GM18951 (cell line): ENCODE data around the gene KCTD11.

ENCODE experiments used
- POLR2A ChIP-seq: IDR thresholded peaks from 4 replicates; pipeline ENCODE4 v1.6.1; 2011; ENCODE audit warnings: mild to moderate bottlenecking; ENCODE audit not compliant: insufficient read length, insufficient read depth; ENCODE audit errors: extremely low read depth
- in situ Hi-C: fragments of 300-500 bp; cut with MboI; formaldehyde crosslinking; loops from one replicate; pipeline ENCODE4 v1.12.0; 2022; ENCODE audit warnings: low sequenced_read_pairs, mixed read lengths, inconsistent platforms; ENCODE audit not compliant: unreplicated experiment

The KCTD11 gene

DNA sequence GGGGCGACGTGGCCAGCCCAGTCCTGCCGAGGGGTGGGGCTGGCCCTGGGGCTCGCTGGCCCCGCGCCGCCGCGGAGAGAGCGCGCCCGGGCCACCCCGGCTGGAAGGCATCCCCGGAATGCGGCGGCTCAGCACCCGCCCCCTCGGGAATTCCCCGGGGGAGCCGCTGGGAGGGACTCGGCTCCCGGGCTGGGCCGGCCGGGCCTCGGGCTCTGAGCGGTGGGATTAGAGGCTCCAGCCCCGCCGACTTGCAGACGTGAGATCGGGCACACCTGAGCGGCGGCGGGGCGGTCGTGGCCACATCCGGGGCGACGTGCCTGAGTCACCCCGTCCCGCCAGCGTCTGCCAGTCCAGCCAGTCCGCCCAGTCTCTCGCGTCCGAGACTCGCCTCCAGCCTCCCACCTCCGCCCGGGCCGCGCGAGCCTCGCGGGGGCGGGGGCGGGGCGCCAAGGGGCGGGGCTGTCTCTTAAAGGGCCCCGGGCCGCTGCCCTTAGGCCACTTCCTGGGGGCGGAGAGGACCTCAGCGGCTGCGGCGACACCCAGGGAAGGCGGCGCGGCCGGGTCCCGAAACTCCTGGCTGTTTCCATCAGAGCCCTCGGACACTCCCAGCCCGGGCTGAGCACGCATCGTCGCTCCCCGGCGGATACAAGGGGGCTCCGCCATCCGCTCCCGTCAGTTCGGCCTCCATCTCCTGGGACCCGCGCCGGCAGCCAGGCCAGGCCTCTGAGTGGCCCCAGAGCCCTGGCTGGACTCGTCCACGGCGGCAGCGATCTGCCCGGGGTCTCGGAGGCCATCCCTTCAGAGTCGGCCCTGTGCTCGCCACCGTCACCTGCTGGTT is at the start of gene KCTD11:
TSS of gene KCTD11 (plus strand) at position 498 of the 838 bp plus-strand sequence.
- in situ Hi-C loops: no loop called here
- peak; percentile 67 for TF ChIP-seq POLR2A

DNA sequence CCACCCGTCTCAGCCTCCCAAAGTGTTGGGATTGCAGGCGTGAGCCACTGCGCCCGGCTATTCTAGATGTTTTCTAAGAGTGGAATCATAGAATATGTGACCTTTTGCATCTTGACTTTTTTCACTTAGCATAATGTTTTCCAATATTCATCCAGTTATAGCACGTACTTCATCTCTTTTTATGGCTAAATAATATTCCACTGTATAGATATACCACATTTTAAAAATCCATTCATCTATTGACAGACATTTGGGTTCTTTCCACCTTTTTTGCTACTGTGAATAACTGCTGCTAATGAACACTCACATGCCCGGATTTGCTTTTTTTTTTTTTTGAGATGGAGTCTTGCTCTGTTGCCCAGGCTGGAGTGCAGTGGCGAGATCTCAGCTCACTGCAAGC is 47.8 kb upstream of the KCTD11 start:
- in situ Hi-C loops: no loop called here
- no peak for TF ChIP-seq POLR2A

DNA sequence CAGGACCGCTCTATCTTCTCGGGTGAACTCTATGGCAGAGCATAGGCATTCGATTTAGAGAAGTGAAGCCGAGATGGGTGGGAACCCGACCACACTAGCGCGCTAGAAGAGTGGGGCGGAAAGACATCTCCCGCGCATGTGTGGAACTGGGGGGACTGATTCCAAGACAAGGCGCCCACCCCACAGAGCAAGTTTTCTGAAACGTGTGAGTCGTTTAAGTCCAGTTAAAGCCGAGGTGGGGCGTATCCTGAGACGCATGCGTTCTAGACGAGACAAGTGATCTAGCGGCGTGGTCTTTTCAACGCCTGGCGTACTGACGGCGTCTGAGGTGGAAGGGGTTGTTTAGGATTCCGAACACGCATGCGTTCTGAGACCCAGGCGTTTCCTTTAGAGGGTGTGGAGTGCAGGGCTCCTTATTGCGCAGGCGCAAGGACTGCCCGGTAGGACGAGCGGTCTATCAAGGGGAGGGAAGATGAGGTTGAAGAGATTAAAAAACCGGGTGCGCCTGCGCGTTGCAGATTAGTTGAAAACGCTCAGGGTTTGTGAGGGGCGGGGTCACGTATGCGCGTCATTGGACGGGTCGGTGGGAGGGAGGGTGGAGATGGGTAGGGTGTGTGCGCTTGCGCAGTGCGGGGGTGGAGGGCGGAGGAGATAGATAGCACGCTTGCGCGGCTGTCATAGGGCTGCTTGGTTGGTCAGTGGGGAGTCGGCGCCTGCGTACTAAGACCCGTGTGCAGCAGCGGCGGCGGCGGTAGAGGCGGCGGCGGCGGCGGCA is 44.9 kb upstream of the KCTD11 start, which contains the start of gene EIF5A:
TSS of gene EIF5A (plus strand) at position 718 of the 775 bp plus-strand sequence. CDS start 2,008 bp downstream, outside the sequence.
- in situ Hi-C loops: no loop called here
- TF ChIP-seq POLR2A: peak; percentile 70

DNA sequence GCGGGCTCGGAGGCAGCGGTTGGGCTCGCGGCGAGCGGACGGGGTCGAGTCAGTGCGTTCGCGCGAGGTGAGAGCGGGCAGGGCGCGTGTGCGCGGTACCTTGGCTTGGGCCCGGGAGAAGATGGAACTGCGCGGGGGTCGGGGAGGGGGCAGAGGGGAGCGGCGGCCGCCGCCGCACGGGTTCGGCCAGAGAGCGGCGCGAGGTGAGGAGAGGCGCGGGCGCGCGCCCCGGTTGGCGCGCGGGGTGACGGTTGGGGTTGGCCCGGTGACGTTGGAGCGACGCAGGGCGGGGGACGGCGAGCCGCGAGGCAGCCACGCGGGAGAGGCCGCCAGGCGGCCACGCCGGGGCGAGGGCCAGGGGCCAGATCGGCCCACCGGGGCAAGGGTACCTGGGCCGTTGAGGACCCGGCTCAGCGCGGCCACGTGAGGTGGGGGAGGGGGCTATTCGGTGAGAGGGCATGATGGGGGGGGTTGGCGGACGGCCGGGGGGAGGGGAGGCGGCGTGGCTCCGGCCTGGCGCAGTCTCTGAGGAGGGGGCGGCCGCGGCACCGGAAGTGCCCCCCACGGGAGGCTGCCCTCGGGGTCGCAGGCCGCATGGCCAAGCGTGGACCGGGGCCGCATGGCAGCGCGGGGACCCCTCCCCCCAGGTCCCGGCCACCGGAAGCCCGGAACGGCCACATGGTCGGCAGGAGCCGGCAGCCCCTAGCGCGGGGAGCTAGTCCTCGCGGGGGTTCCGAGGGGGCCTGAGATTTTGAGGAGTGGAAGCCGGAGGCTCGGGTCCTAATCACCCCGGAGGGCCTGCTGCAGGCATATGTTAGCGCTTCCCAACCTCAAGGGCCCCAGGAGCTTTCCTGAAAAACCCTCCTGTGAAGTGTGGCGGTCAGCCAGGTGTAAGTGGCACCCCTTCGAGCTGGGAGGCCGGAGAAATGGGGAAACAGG is 44.0 kb upstream of the KCTD11 start:
- in situ Hi-C loops: no loop called here
- TF ChIP-seq POLR2A: no peak

DNA sequence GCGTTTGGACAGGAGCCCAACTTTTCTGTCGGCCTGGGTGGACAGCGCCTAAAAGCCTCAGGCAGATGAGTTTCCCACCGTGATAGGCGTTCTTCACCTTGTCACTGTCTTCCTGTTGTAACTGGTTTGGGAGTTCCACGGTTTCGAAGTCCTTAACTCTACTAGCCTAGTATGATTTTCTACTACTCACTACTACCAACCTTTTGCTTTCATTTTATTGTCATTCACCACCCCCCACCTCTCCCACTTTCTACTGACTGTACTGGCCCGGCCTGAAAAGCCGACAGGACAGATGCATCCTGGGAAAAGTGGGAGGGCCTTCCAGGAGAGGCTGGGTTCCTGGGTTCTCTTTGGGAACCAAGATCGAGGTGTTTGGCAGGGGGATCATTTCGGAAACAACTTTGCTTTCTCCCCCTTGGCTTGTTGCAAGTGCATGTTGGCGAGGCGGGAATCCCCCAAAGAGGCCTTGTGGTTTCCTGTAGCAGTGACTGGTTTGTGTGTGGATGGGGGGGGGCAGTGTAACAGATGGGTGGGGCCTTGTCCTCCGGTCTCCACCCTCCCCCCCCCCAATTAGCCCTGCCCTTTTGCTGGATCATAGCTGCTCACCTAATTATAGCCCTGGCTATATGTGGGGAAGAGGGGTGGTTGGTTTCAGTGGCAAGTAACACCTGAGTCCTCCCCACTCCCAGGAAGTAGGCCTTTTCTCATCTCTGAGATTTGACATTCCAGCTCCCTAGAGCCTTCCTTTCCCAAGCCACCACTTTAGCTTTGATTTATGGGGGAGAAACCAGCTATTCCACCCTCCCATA is 43.1 kb upstream of the KCTD11 start:
- peak; percentile 41 for TF ChIP-seq POLR2A
- in situ Hi-C loops: no loop called here

DNA sequence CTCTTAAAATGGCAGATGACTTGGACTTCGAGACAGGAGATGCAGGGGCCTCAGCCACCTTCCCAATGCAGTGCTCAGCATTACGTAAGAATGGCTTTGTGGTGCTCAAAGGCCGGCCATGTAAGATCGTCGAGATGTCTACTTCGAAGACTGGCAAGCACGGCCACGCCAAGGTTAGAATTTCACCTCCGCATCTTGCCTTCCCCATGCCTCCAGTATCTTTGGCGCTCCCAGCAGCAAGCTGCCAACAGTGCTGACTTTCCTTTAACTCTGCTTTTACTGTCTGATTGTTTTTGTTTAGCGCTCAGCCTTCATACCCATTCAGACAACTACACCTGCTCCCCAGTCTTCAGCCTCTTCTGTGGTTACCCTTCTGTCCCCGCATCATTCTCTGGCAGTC is 42.3 kb upstream of the KCTD11 start:
- TF ChIP-seq POLR2A: no peak
- in situ Hi-C loops: no loop called here

DNA sequence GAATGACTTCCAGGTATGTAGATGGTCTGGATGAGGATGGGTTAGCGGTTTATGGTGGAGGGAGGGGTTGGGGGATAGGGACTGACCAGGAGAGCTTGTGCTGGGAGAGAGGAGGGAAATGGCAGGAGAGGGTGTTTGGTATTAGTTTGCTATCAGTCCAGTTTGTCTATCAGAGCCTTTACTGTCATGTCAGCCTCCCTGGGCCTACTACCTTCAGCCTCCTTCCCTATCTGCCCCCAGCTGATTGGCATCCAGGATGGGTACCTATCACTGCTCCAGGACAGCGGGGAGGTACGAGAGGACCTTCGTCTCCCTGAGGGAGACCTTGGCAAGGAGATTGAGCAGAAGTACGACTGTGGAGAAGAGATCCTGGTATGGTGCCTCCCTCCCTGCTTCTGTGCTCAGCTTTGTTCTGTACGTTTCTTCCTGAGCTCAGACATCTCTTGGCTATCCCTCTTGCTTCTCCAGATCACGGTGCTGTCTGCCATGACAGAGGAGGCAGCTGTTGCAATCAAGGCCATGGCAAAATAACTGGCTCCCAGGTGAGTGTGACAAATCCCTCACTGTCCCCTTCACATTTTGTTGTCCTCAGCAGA is 40.8 kb upstream of the KCTD11 start:
- in situ Hi-C loops: no loop called here
- TF ChIP-seq POLR2A: no peak

DNA sequence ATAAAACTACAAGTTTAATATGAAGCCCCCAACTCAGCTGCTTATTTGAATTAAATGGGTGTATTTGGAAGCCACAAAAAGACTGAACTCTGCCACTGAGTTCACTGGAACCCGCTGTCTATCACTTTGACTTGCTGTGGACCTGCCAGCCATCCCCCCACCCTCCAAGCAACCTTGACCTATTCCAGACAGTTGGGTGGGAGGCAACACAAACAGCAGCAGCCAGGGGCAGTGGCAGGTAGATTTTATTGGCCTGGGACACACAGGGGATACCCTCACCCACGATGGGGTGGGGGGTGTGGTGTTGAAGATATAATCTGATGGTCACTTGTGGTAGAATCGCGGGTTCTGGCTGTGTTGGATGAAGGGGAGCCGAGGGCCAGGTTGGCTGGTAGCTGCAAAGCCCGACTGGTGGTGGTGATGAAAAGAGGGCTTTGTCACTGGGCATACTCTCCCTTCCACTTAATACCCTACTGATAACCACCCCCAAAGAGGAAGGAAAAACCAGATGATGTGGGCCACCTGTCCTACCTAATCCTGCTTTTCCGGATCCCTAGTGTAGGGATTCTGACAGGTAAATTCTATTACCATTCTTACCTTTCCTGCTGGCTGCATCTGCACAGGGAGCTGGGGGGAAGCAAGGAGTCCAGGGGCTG is 39.4 kb upstream of the KCTD11 start:
- in situ Hi-C loops: no loop called here
- TF ChIP-seq POLR2A: no peak

DNA sequence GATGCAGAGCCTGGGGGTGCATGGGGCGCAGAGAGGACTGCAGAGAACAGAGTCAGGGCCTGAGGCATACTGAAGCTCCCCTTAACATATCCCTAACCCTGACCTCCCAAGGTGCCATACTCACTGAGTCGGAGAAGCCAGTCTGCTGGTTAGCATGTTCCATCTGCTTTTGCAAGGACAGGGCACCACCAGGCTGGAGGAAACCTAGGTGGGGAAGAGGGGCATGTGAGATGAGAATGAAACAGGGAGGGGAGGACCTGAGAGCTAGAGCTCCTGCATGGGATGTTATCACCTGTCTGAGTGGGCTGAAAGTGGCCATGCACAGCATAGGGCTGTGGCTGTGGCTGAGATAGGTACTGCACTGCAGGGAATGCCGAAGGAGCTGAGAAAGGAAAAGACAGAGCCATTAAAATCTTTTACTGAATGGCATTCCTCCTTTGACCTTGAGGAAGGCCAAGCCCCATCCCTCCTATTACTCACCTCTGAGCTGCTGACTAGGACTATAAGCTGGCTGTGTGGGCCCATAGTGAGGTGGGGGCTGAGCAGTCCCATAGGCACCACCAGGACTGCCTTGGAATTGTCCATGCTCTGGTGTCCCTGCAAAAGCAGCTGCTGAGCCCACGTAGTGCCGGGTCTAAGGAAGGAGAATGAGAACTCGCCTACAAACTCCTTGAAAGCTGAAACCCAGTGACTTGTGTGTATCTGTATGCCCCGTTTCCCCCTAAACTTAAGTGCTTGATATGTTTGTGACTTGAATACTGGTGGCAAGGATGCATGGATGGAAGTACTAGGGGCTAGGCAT is 38.7 kb upstream of the KCTD11 start:
- in situ Hi-C loops: no loop called here
- peak; percentile 42 for TF ChIP-seq POLR2A

DNA sequence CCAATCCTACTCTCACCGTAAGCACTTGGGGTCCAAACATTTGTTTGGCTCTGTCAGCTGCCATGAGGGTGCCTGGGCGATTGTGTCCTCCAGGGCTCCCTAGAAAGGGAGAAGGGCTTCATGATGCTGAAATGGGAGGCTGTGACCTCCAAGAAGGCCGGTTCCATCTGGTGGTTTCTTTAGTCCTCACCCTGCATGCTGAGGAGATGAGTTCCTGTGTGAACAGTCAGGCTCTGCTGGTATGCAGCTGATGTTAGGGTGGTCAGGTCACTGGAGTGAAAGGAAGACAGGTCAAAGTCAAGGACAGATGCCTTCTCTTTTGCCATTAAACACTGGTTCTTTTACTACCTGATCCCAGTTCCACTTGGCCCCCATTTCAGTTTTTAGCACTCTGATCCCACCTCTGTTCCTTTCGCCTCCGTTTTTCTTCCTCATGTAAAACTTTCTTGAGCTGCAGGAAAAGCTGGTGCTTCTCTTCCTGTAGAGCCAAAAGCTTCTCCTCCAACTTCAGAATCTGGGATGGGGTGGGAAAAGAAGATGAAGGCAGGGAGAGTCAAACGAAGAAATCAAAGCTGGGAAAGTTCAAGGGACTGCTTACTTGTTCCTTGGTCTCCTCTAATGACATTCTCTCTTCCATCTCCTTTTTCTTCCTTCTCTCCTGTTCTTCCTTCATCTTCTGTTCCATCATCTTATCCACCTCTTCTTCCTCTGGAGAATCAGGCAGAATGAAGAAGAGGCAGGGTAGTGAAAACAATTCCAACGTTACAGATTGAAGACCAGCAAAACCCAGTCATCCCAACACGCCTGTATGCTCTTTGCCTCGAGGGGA is 37.9 kb upstream of the KCTD11 start:
- in situ Hi-C loops: no loop called here
- peak; percentile 19 for TF ChIP-seq POLR2A
